Liver (tissue), 9 donors: ENCODE data around the gene CAPZB. TPM values are rescaled to one million over a fixed set of nuclear protein-coding genes. Genes with fewer than 3 reads are reported as not detected.

Experiments used
- DNase-seq: peaks from one replicate; pipeline ENCODE4 v3.0.0-alpha.2; 2017; ENCODE audit warnings: low spot score
- H3K27ac ChIP-seq, 2 donors: one replicate each; pipeline ENCODE4 v1.7.0; 2013; ENCODE audit warnings: inconsistent platforms in 2 of 2, low read length in 2 of 2, control low read depth in 1 of 2, low read depth in 1 of 2, mild to moderate bottlenecking in 1 of 2
- H3K27me3 ChIP-seq, 4 donors: one replicate each; pipeline versions ENCODE4 v1.6.1 to v1.7.0; 2013; ENCODE audit warnings: low read length in 3 of 4, inconsistent platforms in 1 of 4, mild to moderate bottlenecking in 1 of 4, moderate library complexity in 1 of 4; ENCODE audit not compliant: control insufficient read depth in 4 of 4, insufficient read depth in 4 of 4
- H3K36me3 ChIP-seq, 4 donors: one replicate each; pipeline versions ENCODE4 v1.6.1 to v1.7.0; 2013; ENCODE audit warnings: low read length in 3 of 4, mild to moderate bottlenecking in 3 of 4, low read depth in 1 of 4, moderate library complexity in 1 of 4; ENCODE audit not compliant: control insufficient read depth in 4 of 4, insufficient read depth in 3 of 4
- H3K4me1 ChIP-seq, 4 donors: one replicate each; pipeline versions ENCODE4 v1.6.1 to v1.7.0; 2013; ENCODE audit warnings: low read length in 3 of 4, mild to moderate bottlenecking in 3 of 4, moderate library complexity in 1 of 4; ENCODE audit not compliant: control insufficient read depth in 4 of 4, insufficient read depth in 4 of 4
- H3K4me3 ChIP-seq, 3 donors: one replicate each; pipeline versions ENCODE4 v1.6.1 to v1.7.0; 2013; ENCODE audit warnings: low read length in 3 of 3, control low read depth in 1 of 3, low read depth in 1 of 3, mild to moderate bottlenecking in 1 of 3
- H3K9ac ChIP-seq, 2 donors: one replicate each; pipeline ENCODE4 v1.7.0; 2013; ENCODE audit warnings: low read length in 2 of 2, mild to moderate bottlenecking in 2 of 2, moderate library complexity in 2 of 2, control low read depth in 1 of 2, low read depth in 1 of 2
- H3K9me3 ChIP-seq, 4 donors: one replicate each; pipeline versions ENCODE4 v1.6.1 to v1.7.0; 2013; ENCODE audit warnings: low read length in 3 of 4; ENCODE audit not compliant: control insufficient read depth in 4 of 4
- EGR1 ChIP-seq, 2 donors: IDR thresholded peaks; 2 replicates each; pipeline ENCODE4 v1.6.1; 2016 to 2018; ENCODE audit warnings: antibody characterized with exemption in 2 of 2, low read depth in 2 of 2
- FOXA1 ChIP-seq: IDR thresholded peaks from 2 replicates; pipeline ENCODE4 v1.6.1; 2016; ENCODE audit warnings: antibody characterized with exemption
- FOXA2 ChIP-seq: IDR thresholded peaks from 2 replicates; pipeline ENCODE4 v1.6.1; 2016; ENCODE audit warnings: antibody characterized with exemption
- GABPA ChIP-seq, 2 donors: IDR thresholded peaks in 1 of 2; conservative IDR thresholded peaks in 1 of 2; 2 replicates each; pipeline ENCODE4 v1.6.1; 2016; ENCODE audit warnings: antibody characterized with exemption in 2 of 2, mild to moderate bottlenecking in 1 of 2, moderate library complexity in 1 of 2
- HNF4A ChIP-seq, 2 donors: conservative IDR thresholded peaks; 2 replicates each; pipeline ENCODE4 v1.6.1; 2016; ENCODE audit warnings: antibody characterized with exemption in 2 of 2, mild to moderate bottlenecking in 2 of 2
- HNF4G ChIP-seq: IDR thresholded peaks from 2 replicates; pipeline ENCODE4 v1.6.1; 2016; ENCODE audit warnings: antibody characterized with exemption
- JUND ChIP-seq, 2 donors: IDR thresholded peaks; 2 replicates each; pipeline ENCODE4 v1.6.1; 2016; ENCODE audit warnings: antibody characterized with exemption in 2 of 2
- NR2F2 ChIP-seq: IDR thresholded peaks from 2 replicates; pipeline ENCODE4 v1.6.1; 2016; ENCODE audit warnings: antibody characterized with exemption
- RAD21 ChIP-seq, 2 donors: IDR thresholded peaks; 2 replicates each; pipeline ENCODE4 v1.6.1; 2016; ENCODE audit warnings: antibody characterized with exemption in 2 of 2, mild to moderate bottlenecking in 2 of 2
- RXRA ChIP-seq, 2 donors: IDR thresholded peaks; 2 replicates each; pipeline ENCODE4 v1.6.1; 2017 to 2018; ENCODE audit warnings: antibody characterized with exemption in 2 of 2, mild to moderate bottlenecking in 1 of 2
- SP1 ChIP-seq: IDR thresholded peaks from 2 replicates; pipeline ENCODE4 v1.6.1; 2018; ENCODE audit warnings: antibody characterized with exemption, mild to moderate bottlenecking
- TAF1 ChIP-seq: conservative IDR thresholded peaks from 2 replicates; pipeline ENCODE4 v1.6.1; 2016; ENCODE audit warnings: antibody characterized with exemption, mild to moderate bottlenecking
- YY1 ChIP-seq: IDR thresholded peaks from 2 replicates; pipeline ENCODE4 v1.6.1; 2016; ENCODE audit warnings: antibody characterized with exemption, mild to moderate bottlenecking
- WGBS: extraction: QIAGEN DNeasy Blood & Tissue Kit; methylation state at CpG from one replicate; pipeline ENCODE4 v1.1.7; 2013; 5-methylcytosine and 5-hydroxymethylcytosine counted together
- polyA plus RNA-seq, 2 donors: library from polyadenylated mRNA; stranded (reverse) in 1 of 2; unstranded in 1 of 2; fragments of 200-250 nt in 1 of 2; fragments of >200 nt in 1 of 2; fragmentation: Nextera tagmentation in 1 of 2; extraction: Ambion mirVana in 1 of 2; gene quantifications; one replicate each; pipeline versions ENCODE4 v1.2.1 to v1.2.3, GENCODE V29; 2013 to 2015
- total RNA-seq, 2 donors: library from RNA; depleted of rRNA; stranded (reverse); fragments of >200 nt; gene quantifications; one replicate each; pipeline ENCODE4 v1.2.3, GENCODE V29; 2014
- TF ChIP-seq, protein P1 (sequence below): IDR thresholded peaks from 2 replicates; pipeline ENCODE4 v1.6.1; 2016; ENCODE audit warnings: antibody characterized with exemption
- TF ChIP-seq, protein P2 (sequence below): IDR thresholded peaks from 2 replicates; pipeline ENCODE4 v1.6.1; 2016; ENCODE audit warnings: antibody characterized with exemption, mild to moderate bottlenecking
- TF ChIP-seq, protein P3 (sequence below): fragments of 150-350 bp; IDR thresholded peaks from 2 replicates; pipeline ENCODE4 v1.5.1; 2017; ENCODE audit warnings: improper control_type of control experiment, low read depth, low read length; ENCODE audit not compliant: missing input control
- TF ChIP-seq, protein P4 (sequence below): IDR thresholded peaks from 2 replicates; pipeline ENCODE4 v1.6.1; 2016; ENCODE audit warnings: antibody characterized with exemption
- TF ChIP-seq, protein P5 (sequence below): IDR thresholded peaks from 2 replicates; pipeline ENCODE4 v1.6.1; 2016; ENCODE audit warnings: antibody characterized with exemption
- donor health status: healthy.
- donor health status: healthy.
- donor health status: healthy.
- donor health status: healthy.
- donor health status: healthy.

The CAPZB gene
- total and polyA plus RNA-seq, 4 donors, result 38.3 to 98.9 (median 51.1) TPM

DNA sequence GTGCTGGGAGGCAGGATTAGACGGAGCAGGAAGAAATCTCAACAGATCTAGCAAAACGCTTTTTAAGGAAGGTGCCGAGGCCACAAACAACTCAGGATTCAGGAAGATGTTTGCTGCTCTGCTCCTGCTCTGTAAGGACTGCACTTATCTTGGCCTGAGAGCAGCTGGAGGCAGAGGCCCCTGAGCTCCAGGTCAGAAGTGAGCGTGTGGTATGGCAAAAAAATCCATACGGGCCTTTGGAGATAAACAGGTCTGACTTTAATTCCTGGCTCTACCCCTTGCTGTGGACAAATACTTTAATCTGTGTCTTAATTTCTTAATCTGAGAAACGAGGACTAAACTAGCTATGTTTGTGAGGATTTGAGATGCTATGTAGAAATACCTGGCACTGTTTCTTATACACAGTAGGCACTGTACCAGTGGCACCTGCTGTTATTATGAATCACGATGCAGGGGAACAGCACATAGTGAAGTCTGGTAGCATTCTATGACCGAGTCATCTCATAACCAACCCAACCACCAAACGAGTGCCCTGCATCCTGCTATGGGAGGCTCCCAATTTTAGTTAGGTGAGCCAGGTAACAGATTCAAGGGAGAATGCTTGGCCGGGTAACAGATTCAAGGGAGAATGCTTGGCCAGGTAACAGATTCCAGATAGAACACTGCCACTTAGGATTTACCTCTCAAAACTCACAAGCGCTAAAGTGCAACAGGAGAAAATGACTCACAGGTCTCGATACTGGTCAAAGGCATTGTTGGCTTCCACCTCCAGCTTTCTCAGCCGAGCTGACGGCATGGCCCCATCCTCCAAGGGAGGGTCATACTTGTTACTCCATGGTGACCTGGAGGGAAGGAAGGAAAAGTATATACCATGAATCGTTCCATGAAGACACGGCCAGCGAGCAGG is 107.3 kb downstream of the CAPZB start:
- WGBS, result 95% methylated on average over 17 of the region's 17 CpGs
- peaks cover 0 to 67% (median 22%) of the 10 kb centered on the region in 4 donors for H3K36me3 ChIP-seq

DNA sequence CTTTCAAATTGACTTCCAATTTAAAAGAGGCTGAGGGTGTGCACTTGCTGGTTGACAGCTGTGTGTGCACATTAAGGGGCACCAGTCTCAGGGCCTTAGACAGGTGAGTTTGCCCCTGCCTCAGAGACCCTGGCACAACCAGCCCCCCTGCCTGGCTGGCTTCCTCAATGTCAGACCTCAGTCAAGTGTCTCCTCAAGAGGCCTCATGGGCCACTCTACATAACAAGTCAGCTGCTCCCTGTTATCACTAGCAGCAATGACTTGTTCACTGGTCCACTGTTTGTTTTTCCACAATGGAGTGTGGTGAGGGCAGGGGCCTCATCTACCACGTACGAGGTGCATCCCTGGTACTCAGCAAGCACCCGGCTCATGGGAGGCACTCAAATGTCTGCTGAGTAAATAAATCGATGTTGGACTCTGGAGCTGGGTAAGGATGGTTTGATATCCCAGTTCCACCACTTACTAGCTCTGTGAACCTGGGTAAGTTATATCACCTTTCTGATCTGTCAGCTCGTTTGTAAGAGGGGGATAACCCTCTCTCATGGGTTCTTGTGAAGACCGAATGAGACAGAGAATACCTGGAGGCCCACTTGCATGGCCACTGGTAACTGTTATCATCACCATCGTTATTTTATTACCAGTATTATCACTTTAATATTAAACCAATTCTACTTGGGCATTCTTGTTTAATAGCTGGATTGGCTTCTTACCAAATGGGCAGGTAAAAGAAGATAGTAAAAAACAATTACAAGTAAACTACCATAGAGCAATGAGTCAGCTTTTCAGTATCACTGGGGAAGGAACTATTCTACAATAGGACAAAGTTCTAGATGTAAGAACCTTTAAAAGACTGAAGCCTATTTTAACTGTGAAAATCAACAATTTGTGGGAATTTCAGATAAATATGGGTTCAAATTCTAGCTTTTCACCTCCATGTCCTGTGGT is 108.6 kb downstream of the CAPZB start:
- Histone ChIP-seq H3K9me3 (no peaks in the 10 kb centered on the region), H3K27ac (no peak overlapping the region), H3K4me3 (no peak overlapping the region), H3K27me3 (no peaks in the 10 kb centered on the region), H3K36me3 (peaks cover 0 to 68% (median 23%) of the 10 kb centered on the region in 4 donors), H3K9ac (no peak overlapping the region), H3K4me1 (no peaks in the 10 kb centered on the region)
- WGBS, result 98% methylated on average over 7 of the region's 7 CpGs
- no peak for DNase-seq
- TF ChIP-seq, protein P1, sequence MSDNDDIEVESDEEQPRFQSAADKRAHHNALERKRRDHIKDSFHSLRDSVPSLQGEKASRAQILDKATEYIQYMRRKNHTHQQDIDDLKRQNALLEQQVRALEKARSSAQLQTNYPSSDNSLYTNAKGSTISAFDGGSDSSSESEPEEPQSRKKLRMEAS, result no peak
- TF ChIP-seq RAD21 (IDR thresholded peaks at IDR 0.05) (no peak), FOXA1 (no peak), FOXA2 (no peak), HNF4A (conservative IDR thresholded peaks at IDR 0.05) (no peak)
- TF ChIP-seq, protein P2, sequence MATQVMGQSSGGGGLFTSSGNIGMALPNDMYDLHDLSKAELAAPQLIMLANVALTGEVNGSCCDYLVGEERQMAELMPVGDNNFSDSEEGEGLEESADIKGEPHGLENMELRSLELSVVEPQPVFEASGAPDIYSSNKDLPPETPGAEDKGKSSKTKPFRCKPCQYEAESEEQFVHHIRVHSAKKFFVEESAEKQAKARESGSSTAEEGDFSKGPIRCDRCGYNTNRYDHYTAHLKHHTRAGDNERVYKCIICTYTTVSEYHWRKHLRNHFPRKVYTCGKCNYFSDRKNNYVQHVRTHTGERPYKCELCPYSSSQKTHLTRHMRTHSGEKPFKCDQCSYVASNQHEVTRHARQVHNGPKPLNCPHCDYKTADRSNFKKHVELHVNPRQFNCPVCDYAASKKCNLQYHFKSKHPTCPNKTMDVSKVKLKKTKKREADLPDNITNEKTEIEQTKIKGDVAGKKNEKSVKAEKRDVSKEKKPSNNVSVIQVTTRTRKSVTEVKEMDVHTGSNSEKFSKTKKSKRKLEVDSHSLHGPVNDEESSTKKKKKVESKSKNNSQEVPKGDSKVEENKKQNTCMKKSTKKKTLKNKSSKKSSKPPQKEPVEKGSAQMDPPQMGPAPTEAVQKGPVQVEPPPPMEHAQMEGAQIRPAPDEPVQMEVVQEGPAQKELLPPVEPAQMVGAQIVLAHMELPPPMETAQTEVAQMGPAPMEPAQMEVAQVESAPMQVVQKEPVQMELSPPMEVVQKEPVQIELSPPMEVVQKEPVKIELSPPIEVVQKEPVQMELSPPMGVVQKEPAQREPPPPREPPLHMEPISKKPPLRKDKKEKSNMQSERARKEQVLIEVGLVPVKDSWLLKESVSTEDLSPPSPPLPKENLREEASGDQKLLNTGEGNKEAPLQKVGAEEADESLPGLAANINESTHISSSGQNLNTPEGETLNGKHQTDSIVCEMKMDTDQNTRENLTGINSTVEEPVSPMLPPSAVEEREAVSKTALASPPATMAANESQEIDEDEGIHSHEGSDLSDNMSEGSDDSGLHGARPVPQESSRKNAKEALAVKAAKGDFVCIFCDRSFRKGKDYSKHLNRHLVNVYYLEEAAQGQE, result no peak
- TF ChIP-seq, protein P3, sequence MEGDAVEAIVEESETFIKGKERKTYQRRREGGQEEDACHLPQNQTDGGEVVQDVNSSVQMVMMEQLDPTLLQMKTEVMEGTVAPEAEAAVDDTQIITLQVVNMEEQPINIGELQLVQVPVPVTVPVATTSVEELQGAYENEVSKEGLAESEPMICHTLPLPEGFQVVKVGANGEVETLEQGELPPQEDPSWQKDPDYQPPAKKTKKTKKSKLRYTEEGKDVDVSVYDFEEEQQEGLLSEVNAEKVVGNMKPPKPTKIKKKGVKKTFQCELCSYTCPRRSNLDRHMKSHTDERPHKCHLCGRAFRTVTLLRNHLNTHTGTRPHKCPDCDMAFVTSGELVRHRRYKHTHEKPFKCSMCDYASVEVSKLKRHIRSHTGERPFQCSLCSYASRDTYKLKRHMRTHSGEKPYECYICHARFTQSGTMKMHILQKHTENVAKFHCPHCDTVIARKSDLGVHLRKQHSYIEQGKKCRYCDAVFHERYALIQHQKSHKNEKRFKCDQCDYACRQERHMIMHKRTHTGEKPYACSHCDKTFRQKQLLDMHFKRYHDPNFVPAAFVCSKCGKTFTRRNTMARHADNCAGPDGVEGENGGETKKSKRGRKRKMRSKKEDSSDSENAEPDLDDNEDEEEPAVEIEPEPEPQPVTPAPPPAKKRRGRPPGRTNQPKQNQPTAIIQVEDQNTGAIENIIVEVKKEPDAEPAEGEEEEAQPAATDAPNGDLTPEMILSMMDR, result no peak

More for the DNA sequence above, 107.3 kb downstream of the CAPZB start:
- Histone ChIP-seq H3K9ac (no peak overlapping the region), H3K27me3 (no peaks in the 10 kb centered on the region), H3K27ac (no peak overlapping the region), H3K4me3 (no peak overlapping the region), H3K9me3 (no peaks in the 10 kb centered on the region), H3K4me1 (no peaks in the 10 kb centered on the region)
- no peak for DNase-seq
- TF ChIP-seq, protein P4, sequence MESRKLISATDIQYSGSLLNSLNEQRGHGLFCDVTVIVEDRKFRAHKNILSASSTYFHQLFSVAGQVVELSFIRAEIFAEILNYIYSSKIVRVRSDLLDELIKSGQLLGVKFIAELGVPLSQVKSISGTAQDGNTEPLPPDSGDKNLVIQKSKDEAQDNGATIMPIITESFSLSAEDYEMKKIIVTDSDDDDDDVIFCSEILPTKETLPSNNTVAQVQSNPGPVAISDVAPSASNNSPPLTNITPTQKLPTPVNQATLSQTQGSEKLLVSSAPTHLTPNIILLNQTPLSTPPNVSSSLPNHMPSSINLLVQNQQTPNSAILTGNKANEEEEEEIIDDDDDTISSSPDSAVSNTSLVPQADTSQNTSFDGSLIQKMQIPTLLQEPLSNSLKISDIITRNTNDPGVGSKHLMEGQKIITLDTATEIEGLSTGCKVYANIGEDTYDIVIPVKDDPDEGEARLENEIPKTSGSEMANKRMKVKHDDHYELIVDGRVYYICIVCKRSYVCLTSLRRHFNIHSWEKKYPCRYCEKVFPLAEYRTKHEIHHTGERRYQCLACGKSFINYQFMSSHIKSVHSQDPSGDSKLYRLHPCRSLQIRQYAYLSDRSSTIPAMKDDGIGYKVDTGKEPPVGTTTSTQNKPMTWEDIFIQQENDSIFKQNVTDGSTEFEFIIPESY, result no peak
- TF ChIP-seq JUND (IDR thresholded peaks at IDR 0.05) (no peak), RXRA (IDR thresholded peaks at IDR 0.05) (no peak), SP1 (no peak), EGR1 (IDR thresholded peaks at IDR 0.05; ENCODE audit: low read depth in 2 of 2) (no peak), HNF4G (no peak), NR2F2 (no peak), TAF1 (no peak), RAD21 (IDR thresholded peaks at IDR 0.05) (no peak), YY1 (no peak), GABPA (IDR thresholded peaks at IDR 0.05 in 1 of 2, conservative IDR thresholded peaks at IDR 0.05 in 1 of 2) (no peak), HNF4A (conservative IDR thresholded peaks at IDR 0.05) (no peak), FOXA1 (no peak)
- TF ChIP-seq, protein P5, sequence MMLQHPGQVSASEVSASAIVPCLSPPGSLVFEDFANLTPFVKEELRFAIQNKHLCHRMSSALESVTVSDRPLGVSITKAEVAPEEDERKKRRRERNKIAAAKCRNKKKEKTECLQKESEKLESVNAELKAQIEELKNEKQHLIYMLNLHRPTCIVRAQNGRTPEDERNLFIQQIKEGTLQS, result no peak
- TF ChIP-seq, protein P1, result no peak
